NCI-H446 (cell line): ENCODE data around the gene ARHGAP15.
A peak's percentile ranks its signal among the peaks of the same experiment; 100 is the strongest.

Experiments
- DNase-seq, 2 experiments: peaks; one replicate each; lab custom pipeline; 2025; lab: John Stamatoyannopoulos, UW

The ARHGAP15 gene

DNA sequence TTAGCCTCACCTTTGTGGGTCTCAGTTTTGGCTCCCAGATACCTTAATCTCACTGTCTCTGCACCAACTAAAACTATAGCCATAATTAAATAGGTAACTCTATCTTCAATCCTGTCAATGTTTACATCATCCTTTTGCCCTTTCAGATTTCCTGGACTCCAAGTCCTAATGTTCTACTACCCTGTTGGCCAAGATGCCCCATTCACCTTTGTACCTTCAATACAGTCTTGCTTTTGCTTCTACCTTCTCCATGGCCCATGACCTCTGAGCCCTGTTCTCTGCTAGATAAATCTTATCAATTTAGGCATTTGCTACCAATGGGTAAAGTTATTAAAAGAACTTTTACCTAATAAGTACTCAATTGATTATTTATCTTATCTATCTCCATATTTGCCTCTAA is 635.5 kb downstream of the ARHGAP15 start:
- no peak for DNase-seq

GRCh38 chr2:143768991-143769390 is 639.8 kb downstream of the ARHGAP15 start:
- no peak for DNase-seq

GRCh38 chr2:143771939-143772338 is 642.7 kb downstream of the ARHGAP15 start:
- no peak for DNase-seq

GRCh38 chr2:143776526-143777297 is 647.5 kb downstream of the ARHGAP15 start:
- DNase-seq: no peak

DNA sequence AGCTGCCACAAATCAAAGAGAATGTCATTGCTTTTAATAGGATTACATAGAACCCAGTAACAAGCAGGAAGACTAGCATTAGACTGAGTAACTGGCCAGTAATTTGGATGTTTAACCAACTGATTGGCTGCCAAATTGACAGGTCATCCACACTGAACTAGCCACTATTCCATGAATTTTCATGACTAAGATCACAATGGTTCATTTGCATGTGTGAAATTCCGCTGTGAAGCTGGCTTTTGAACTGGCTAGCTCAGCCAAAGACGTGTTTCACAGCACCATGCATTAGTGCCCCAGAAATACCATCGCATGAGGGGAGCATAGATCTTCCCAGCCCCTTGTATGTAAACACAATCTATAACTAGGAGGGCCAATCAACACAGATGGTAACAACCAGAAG is 649.8 kb downstream of the ARHGAP15 start:
- DNase-seq: no peak

- DNase-seq: peak in 1 of 2 experiments; percentile 11
Observed at GRCh38 chr2:143786026-143786765, 657.0 kb downstream of the ARHGAP15 start.

GRCh38 chr2:143787674-143788073 is 658.5 kb downstream of the ARHGAP15 start:
- DNase-seq: no peak

- no peak for DNase-seq
Observed at GRCh38 chr2:143792602-143793001, 663.4 kb downstream of the ARHGAP15 start.

- DNase-seq: no peak
Observed at GRCh38 chr2:143793381-143793780, 664.2 kb downstream of the ARHGAP15 start.

DNA sequence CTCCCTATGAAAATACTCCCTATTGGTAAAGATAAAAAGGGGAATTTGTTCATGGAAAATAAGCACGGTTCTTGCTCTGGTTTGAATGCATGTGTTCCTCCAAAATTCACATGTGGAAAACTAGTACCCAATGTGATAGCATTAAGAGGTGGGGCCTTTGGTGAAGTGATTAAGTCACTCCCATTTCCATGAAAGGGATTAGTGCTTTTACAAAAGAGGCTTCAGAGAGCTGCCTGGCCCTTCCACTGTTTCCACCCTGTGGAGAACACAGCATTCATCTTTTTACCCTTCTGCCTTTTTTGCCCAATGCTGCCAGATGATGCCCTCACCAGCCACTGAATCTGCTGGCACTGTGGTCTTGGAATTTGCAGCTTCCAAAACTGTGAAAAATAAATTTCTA is 666.8 kb downstream of the ARHGAP15 start:
- no peak for DNase-seq

GRCh38 chr2:143801561-143801960 is 672.3 kb downstream of the ARHGAP15 start:
- DNase-seq: no peak

- no peak for DNase-seq
Observed at GRCh38 chr2:143802242-143802641, 673.0 kb downstream of the ARHGAP15 start.

DNA sequence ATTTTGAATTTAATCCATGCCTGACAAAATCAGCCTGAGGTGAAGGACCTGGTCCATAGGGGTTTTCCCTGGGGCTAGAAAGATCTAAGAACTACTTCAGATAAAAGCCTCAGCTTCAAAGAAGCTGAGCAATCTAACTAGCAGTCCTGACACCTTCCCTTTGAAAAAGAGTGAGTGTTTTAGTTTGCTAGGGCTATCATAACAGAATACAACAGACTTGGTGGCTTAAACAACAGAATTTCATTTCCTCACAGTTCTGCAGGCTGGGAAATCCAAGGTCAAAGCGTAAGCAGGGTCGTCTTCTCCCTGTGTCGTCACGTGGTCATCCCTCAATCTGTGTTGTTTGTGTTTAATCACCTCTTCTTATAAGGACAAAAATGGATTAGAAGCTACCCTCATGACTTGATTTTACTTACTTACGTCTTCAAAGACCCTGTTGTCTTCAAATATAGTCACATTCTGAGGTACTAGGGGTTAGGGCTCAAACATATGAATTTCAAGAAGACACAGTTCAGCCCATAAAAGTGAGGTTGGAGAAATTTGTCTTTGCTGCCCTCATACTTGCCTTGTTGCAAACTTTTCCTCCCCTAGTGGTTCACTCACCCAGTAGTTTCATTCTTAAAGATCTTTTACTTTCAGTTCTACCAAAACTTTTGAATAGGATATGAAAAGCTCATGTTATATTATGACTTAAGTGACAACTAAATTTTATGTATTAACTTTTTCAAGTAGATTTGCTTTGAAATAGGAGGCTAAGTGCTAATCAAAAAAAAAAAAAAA is 673.8 kb downstream of the ARHGAP15 start:
- DNase-seq: no peak

- no peak for DNase-seq
Observed at GRCh38 chr2:143803936-143804335, 674.7 kb downstream of the ARHGAP15 start.

GRCh38 chr2:143805666-143806065 is 676.4 kb downstream of the ARHGAP15 start:
- DNase-seq: no peak

GRCh38 chr2:143807192-143807591 is 678.0 kb downstream of the ARHGAP15 start:
- DNase-seq: no peak

DNA sequence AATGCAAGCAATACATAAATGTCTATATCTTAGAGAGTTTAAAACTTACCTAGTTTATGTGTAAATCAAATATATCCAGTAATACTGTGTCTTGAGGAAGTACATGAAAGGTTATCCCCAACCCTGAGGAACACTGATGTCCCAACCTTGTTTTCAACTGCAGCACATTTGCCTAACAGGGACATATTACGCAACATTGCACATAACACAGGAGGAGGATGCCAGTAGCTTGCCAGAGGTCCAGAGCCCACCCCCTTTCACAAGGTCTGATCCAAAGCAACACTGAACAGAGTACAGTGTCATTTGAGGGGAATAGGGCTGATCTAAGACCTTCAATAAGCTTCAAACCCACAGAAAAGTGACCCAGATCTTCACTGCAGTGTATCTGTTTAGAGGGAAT is 678.5 kb downstream of the ARHGAP15 start:
- DNase-seq: no peak

GRCh38 chr2:143808166-143808565 is 678.9 kb downstream of the ARHGAP15 start:
- no peak for DNase-seq

- no peak for DNase-seq
Observed at GRCh38 chr2:143815082-143815481, 685.9 kb downstream of the ARHGAP15 start.

DNA sequence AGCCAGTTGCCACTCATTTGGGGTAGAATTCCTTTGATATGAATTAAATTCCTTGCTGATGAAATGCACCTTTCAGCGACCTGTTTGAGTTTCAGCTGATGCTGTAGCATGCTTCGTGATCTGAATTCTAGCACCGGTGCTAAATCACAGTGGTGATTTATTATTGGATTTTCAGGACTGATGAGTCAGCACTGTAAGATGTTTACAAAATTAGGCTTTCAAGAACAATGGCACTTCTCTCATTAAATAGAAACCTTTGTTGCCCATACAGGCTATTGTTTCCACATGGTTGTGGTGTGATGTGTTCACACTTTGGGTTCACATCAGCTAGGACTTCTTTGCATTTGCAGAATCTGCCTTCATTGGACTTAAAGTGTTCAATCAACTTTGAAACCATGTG is 687.7 kb downstream of the ARHGAP15 start:
- no peak for DNase-seq
